H1 (cell line): Measurements from ENCODE around the gene EPHA6. TPM values are rescaled to one million over a fixed set of nuclear protein-coding genes. Genes with fewer than 3 reads are reported as not detected.

Experiments used
- CTCF ChIA-PET: fragments of 300-600 bp; sonication (Branson Sonifier 250); formaldehyde crosslinking; loops from one replicate; lab custom pipeline; 2021; ENCODE audit not compliant: partially characterized antibody; lab: Charles Lee
- POLR2A ChIA-PET: fragments of 300-600 bp; sonication (Branson Sonifier 250); formaldehyde crosslinking; loops from one replicate; lab custom pipeline; 2021; ENCODE audit warnings: inconsistent platforms; ENCODE audit not compliant: partially characterized antibody; lab: Charles Lee
- DNase-seq, 2 experiments: peaks; one replicate each; pipeline versions ENCODE4 v3.0.0 to v3.0.0-alpha.2; 2010 to 2022; ENCODE audit warnings: low spot score in 2 of 2, low read depth in 1 of 2, mixed read lengths in 1 of 2
- FAIRE-seq: peaks from 2 replicates; lab custom pipeline; 2011; peaks lifted over from hg19 to GRCh38; lab: Jason Lieb, UNC
- H2AFZ ChIP-seq: 2 replicates; pipeline ENCODE4 v1.8.1; 2012; ENCODE audit warnings: low read length, inconsistent platforms
- H2AK5ac ChIP-seq: 2 replicates; pipeline ENCODE4 v1.6.1; 2013; ENCODE audit warnings: low read depth, low read length
- H2BK120ac ChIP-seq: replicated peaks from 2 replicates; pipeline ENCODE3; 2013; ENCODE audit warnings: low read depth, low read length, inconsistent platforms
- H2BK12ac ChIP-seq: 2 replicates; pipeline ENCODE4 v1.6.1; 2013; ENCODE audit warnings: low read depth, low read length
- H2BK15ac ChIP-seq: 2 replicates; pipeline ENCODE4 v1.6.1; 2013; ENCODE audit warnings: low read length
- H2BK20ac ChIP-seq: 2 replicates; pipeline ENCODE4 v1.6.1; 2013; ENCODE audit warnings: low read length
- H2BK5ac ChIP-seq: 2 replicates; pipeline ENCODE4 v1.6.1; 2013; ENCODE audit warnings: low read depth, low read length
- H3K14ac ChIP-seq: 2 replicates; pipeline ENCODE4 v1.6.1; 2013; ENCODE audit warnings: inconsistent platforms; ENCODE audit not compliant: insufficient read length
- H3K18ac ChIP-seq: 2 replicates; pipeline ENCODE4 v1.6.1; 2013; ENCODE audit warnings: low read length; ENCODE audit errors: extremely low read depth
- H3K23ac ChIP-seq: 2 replicates; pipeline ENCODE4 v1.6.1; 2013; ENCODE audit warnings: inconsistent platforms; ENCODE audit not compliant: insufficient read length
- H3K23me2 ChIP-seq: 2 replicates; pipeline ENCODE4 v1.6.1; 2013; ENCODE audit warnings: low read depth, low read length
- H3K27ac ChIP-seq: 2 replicates; pipeline ENCODE4 v1.6.1; 2011; ENCODE audit warnings: low read depth, low read length, inconsistent platforms
- H3K27me3 ChIP-seq, 4 experiments: replicated peaks in 1 of 4; 1 replicate in 1 of 4; 2 replicates in 3 of 4; pipeline versions ENCODE4 v1.6.1 to v1.8.1; 2011 to 2013; ENCODE audit warnings: low read length in 3 of 4, mild to moderate bottlenecking in 3 of 4, inconsistent platforms in 2 of 4, mixed read lengths in 2 of 4, moderate library complexity in 1 of 4; ENCODE audit not compliant: control insufficient read depth in 3 of 4, insufficient read depth in 3 of 4; ENCODE audit errors: extremely low read depth in 1 of 4
- H3K36me3 ChIP-seq, 4 experiments: 2 replicates each; pipeline versions ENCODE4 v1.6.1 to v1.8.1; 2011 to 2013; ENCODE audit warnings: mild to moderate bottlenecking in 4 of 4, low read length in 3 of 4, moderate library complexity in 2 of 4, control low read depth in 1 of 4, inconsistent platforms in 1 of 4; ENCODE audit not compliant: insufficient read depth in 4 of 4, control insufficient read depth in 2 of 4
- H3K4ac ChIP-seq: replicated peaks from 2 replicates; pipeline ENCODE3; 2013; ENCODE audit warnings: low read length, low read depth, mixed read lengths, inconsistent platforms; ENCODE audit not compliant: insufficient read length
- H3K4me1 ChIP-seq, 4 experiments: replicated peaks in 1 of 4; 1 replicate in 1 of 4; 2 replicates in 3 of 4; pipeline versions ENCODE4 v1.6.1 to v1.8.1; 2011 to 2013; ENCODE audit warnings: low read length in 3 of 4, inconsistent platforms in 2 of 4, mixed read lengths in 1 of 4; ENCODE audit not compliant: insufficient read depth in 4 of 4, control insufficient read depth in 3 of 4
- H3K4me2 ChIP-seq, 2 experiments: 2 replicates each; pipeline versions ENCODE4 v1.6.1 to v1.8.1; 2011 to 2013; ENCODE audit warnings: low read depth in 2 of 2, low read length in 2 of 2, control low read depth in 1 of 2, inconsistent platforms in 1 of 2, mild to moderate bottlenecking in 1 of 2; ENCODE audit not compliant: insufficient read depth in 1 of 2
- H3K4me3 ChIP-seq, 4 experiments: fragments of 200-600, 300-600 bp in 1 of 4; sonication (generic), shearing (Covaris generic), sonication (Bioruptor Twin) in 1 of 4; 2 replicates each; pipeline versions ENCODE4 v1.5.1 to v1.8.1; 2011 to 2016; ENCODE audit warnings: low read length in 4 of 4, low read depth in 3 of 4, control low read depth in 2 of 4, inconsistent platforms in 2 of 4, mild to moderate bottlenecking in 2 of 4, mixed read lengths in 1 of 4, moderate library complexity in 1 of 4; ENCODE audit not compliant: insufficient read depth in 2 of 4; ENCODE audit errors: extremely low read depth in 1 of 4
- H3K56ac ChIP-seq: replicated peaks from 2 replicates; pipeline ENCODE3; 2013; ENCODE audit warnings: low read depth, mild to moderate bottlenecking, mixed read lengths, low read length, inconsistent platforms; ENCODE audit not compliant: insufficient read length
- H3K79me1 ChIP-seq: 2 replicates; pipeline ENCODE4 v1.6.1; 2013; ENCODE audit warnings: low read depth, low read length, control low read depth
- H3K79me2 ChIP-seq, 2 experiments: 2 replicates each; pipeline versions ENCODE4 v1.6.1 to v1.8.1; 2012 to 2013; ENCODE audit warnings: low read length in 2 of 2, mild to moderate bottlenecking in 2 of 2, inconsistent platforms in 1 of 2; ENCODE audit not compliant: insufficient read depth in 2 of 2, control insufficient read depth in 1 of 2
- H3K9ac ChIP-seq, 4 experiments: replicated peaks in 1 of 4; 1 replicate in 1 of 4; 2 replicates in 3 of 4; pipeline versions ENCODE4 v1.6.1 to v1.8.1; 2011 to 2013; ENCODE audit warnings: low read depth in 3 of 4, low read length in 3 of 4, control low read depth in 2 of 4, mild to moderate bottlenecking in 2 of 4, moderate library complexity in 2 of 4, inconsistent platforms in 1 of 4; ENCODE audit errors: extremely low read depth in 1 of 4
- H3K9me3 ChIP-seq, 2 experiments: 2 replicates each; pipeline versions ENCODE4 v1.6.1 to v1.8.1; 2012 to 2013; ENCODE audit warnings: mild to moderate bottlenecking in 2 of 2, moderate library complexity in 2 of 2, control low read depth in 1 of 2, inconsistent platforms in 1 of 2, low read depth in 1 of 2, low read length in 1 of 2, mixed read lengths in 1 of 2; ENCODE audit not compliant: insufficient read depth in 2 of 2
- H4K20me1 ChIP-seq, 2 experiments: replicated peaks in 1 of 2; 2 replicates each; pipeline versions ENCODE3 to v1.8.1; 2011 to 2013; ENCODE audit warnings: inconsistent platforms in 2 of 2, low read length in 2 of 2, mild to moderate bottlenecking in 1 of 2; ENCODE audit not compliant: insufficient read depth in 2 of 2, control insufficient read depth in 1 of 2
- H4K5ac ChIP-seq: 2 replicates; pipeline ENCODE4 v1.6.1; 2013; ENCODE audit warnings: low read length, low read depth, mixed read lengths, inconsistent platforms; ENCODE audit not compliant: insufficient read length
- H4K8ac ChIP-seq: 2 replicates; pipeline ENCODE4 v1.8.0; 2013; ENCODE audit warnings: mild to moderate bottlenecking, moderate library complexity, low read length, inconsistent platforms; ENCODE audit not compliant: insufficient read depth; ENCODE audit errors: extremely low read depth
- H4K91ac ChIP-seq: replicated peaks from 2 replicates; pipeline ENCODE3; 2013; ENCODE audit warnings: low read length, mixed read lengths, inconsistent platforms; ENCODE audit not compliant: insufficient read length
- CTBP2 ChIP-seq: IDR thresholded peaks from 2 replicates; pipeline ENCODE4 v1.7.0; 2011; ENCODE audit warnings: borderline replicate concordance, mild to moderate bottlenecking, moderate library complexity, mixed read lengths, low read length; ENCODE audit not compliant: insufficient read depth, insufficient read length
- MAX ChIP-seq: IDR thresholded peaks from 2 replicates; pipeline ENCODE4 v1.6.1; 2012; ENCODE audit warnings: inconsistent platforms
- RBBP5 ChIP-seq: IDR thresholded peaks from 2 replicates; pipeline ENCODE4 v1.7.1; 2012; ENCODE audit warnings: low read depth, mild to moderate bottlenecking, inconsistent platforms, low read length, moderate library complexity, borderline replicate concordance
- WGBS, 2 experiments: shearing (Covaris generic) in 1 of 2; methylation state at CpG; one replicate each; pipeline versions ENCODE4 v1.1.6 to v1.1.7; 2013 to 2015; ENCODE audit warnings: low lambda C conversion rate in 2 of 2, mixed read lengths in 2 of 2, inconsistent platforms in 1 of 2, low coverage in 1 of 2, missing lambda C conversion rate in 1 of 2; ENCODE audit not compliant: insufficient replicate concordance in 2 of 2, insufficient coverage in 1 of 2, insufficient read length in 1 of 2; ENCODE audit errors: extremely low coverage in 1 of 2, missing lambda C conversion rate in 1 of 2; 5-methylcytosine and 5-hydroxymethylcytosine counted together
- polyA plus RNA-seq, 7 experiments: library from polyadenylated mRNA; depleted of rRNA in 3 of 7; stranded (reverse) in 5 of 7; unstranded in 2 of 7; fragments of >200 nt in 5 of 7; fragments of 200-250 nt in 2 of 7; gene quantifications; 1 replicate in 5 of 7; 2 replicates in 1 of 7; 4 replicates in 1 of 7; pipeline versions ENCODE4 v1.2.1 to v1.2.3, GENCODE V29; 2011 to 2013; ENCODE audit warnings: missing spikeins in 2 of 7, mixed read lengths in 2 of 7
- total RNA-seq: library from RNA; stranded (reverse); fragmentation: NEBNext Ultra II Directional; extraction: Animal tissue kit (Norgen Biotek cat#: 25700); gene quantifications from 2 replicates; pipeline ENCODE4 v1.2.1, GENCODE V29; 2021

EPHA6 gene
- total and polyA plus RNA-seq, 2 of the 8 experiments (the other 6 are each of a cell fraction or from before 2014, with no cell fraction given): 0.83 to 3.2 TPM

DNA sequence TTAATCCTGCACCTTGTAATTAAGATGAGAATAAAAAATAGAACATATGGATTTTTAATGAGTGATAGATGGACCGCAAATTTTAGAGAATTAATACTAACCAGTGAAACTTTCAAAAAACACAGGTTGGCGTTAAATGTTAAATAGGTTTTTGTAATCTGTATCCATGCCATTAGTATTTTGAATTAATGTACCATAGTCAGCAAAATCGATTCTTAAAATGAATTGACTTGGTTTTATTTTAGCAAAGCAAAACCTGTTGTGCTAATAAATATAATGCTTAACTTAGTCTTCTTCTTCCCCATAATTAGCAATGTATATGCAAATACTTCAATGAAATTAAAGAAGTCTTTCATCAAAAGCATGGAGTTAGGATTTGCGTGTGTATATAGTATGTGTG lies 63.1 kb downstream of the EPHA6 start:
- Histone ChIP-seq H3K79me1 (no peaks in the 10 kb centered on the region), H3K27ac (no peak overlapping the region), H3K23me2 (no peaks in the 10 kb centered on the region; the same call in 1 of the 2 replicates), H3K4me2 (no peak overlapping the region), H4K5ac (no peak overlapping the region), H2AK5ac (no peak overlapping the region), H4K8ac (no peak overlapping the region), H3K4me1 (no peaks in the 10 kb centered on the region), H3K9me3 (no peaks in the 10 kb centered on the region), H2BK120ac (no peak overlapping the region), H3K23ac (no peak overlapping the region), H3K79me2 (no peaks in the 10 kb centered on the region), H3K4ac (no peak overlapping the region), H3K14ac (no peak overlapping the region), H2BK20ac (no peak overlapping the region), H4K91ac (no peak overlapping the region), H2BK12ac (no peak overlapping the region), H3K36me3 (no peaks in the 10 kb centered on the region), H3K4me3 (no peak overlapping the region), H4K20me1 (no peaks in the 10 kb centered on the region), H3K9ac (no peak overlapping the region), H2BK5ac (no peak overlapping the region), H3K56ac (no peak overlapping the region), H2AFZ (no peak overlapping the region), H3K27me3 (no peaks in the 10 kb centered on the region), H3K18ac (no peak overlapping the region), H2BK15ac (no peak overlapping the region)
- ChIA-PET CTCF (no interaction called here), POLR2A (no interaction called here)
- DNase-seq (no peak), FAIRE-seq (no peak)
- TF ChIP-seq RBBP5: no peak
- no peak for TF ChIP-seq MAX
- TF ChIP-seq CTBP2: no peak
- WGBS, 2 experiments: 94% methylated on average over 4 of the region's 4 CpGs; no CpG with 5 or more reads in 1 of the 2 experiments
